ENCODE measurements around the gene NPAS2.

The NPAS2 gene

GRCh38 chr2:100818003-100818605, 1.8 kb upstream of the NPAS2 start:
- DNase-seq (ENCODE audit: low spot score): no peak
- Histone ChIP-seq H3K36me3 (ENCODE audit: low read depth) (0 out of 2 replicates have a peak, but pooled peaks cover 3% of the 10 kb centered on the region), H3K27ac (ENCODE audit: poor library complexity, severe bottlenecking) (peak overlapping the region; percentile 68), H3K27me3 (ENCODE audit: insufficient read depth, poor library complexity, severe bottlenecking) (no peaks in the 10 kb centered on the region), H3K4me3 (ENCODE audit: severe bottlenecking) (peak overlapping the region; percentile 93), H3K9me3 (ENCODE audit: severe bottlenecking) (no peaks in the 10 kb centered on the region), H3K4me1 (ENCODE audit: insufficient read depth, poor library complexity, severe bottlenecking) (peaks cover 34% of the 10 kb centered on the region)
- peak; percentile 53 for ATAC-seq (ENCODE audit: low read depth)
- no peak for TF ChIP-seq CTCF (IDR thresholded peaks at IDR 0.05; ENCODE audit: poor library complexity, severe bottlenecking)

GRCh38 chr2:100818606-100819369, 1.2 kb upstream of the NPAS2 start:
- ATAC-seq (ENCODE audit: low read depth): peak; percentile 39
- Histone ChIP-seq H3K27ac (ENCODE audit: poor library complexity, severe bottlenecking) (peak overlapping the region; percentile 68), H3K4me1 (ENCODE audit: insufficient read depth, poor library complexity, severe bottlenecking) (peaks cover 28% of the 10 kb centered on the region), H3K27me3 (ENCODE audit: insufficient read depth, poor library complexity, severe bottlenecking) (no peaks in the 10 kb centered on the region), H3K4me3 (ENCODE audit: severe bottlenecking) (peak overlapping the region; percentile 93), H3K9me3 (ENCODE audit: severe bottlenecking) (no peaks in the 10 kb centered on the region), H3K36me3 (ENCODE audit: low read depth) (0 out of 2 replicates have a peak, but pooled peaks cover 5% of the 10 kb centered on the region)
- no peak for DNase-seq (ENCODE audit: low spot score)
- peak; percentile 41 for TF ChIP-seq CTCF (IDR thresholded peaks at IDR 0.05; ENCODE audit: poor library complexity, severe bottlenecking)

GRCh38 chr2:100820273-100820522, 259 bp downstream of the NPAS2 start:
- ATAC-seq (ENCODE audit: low read depth) (no peak; the same call in 1 of the 3 replicates), DNase-seq (ENCODE audit: low spot score) (no peak)
- H3K9me3 ChIP-seq (ENCODE audit: severe bottlenecking): no peaks in the 10 kb centered on the region
- peak overlapping the region; percentile 93 for H3K4me3 ChIP-seq (ENCODE audit: severe bottlenecking)
- H3K27me3 ChIP-seq (ENCODE audit: insufficient read depth, poor library complexity, severe bottlenecking): no peaks in the 10 kb centered on the region
- no peak for TF ChIP-seq CTCF (IDR thresholded peaks at IDR 0.05; ENCODE audit: poor library complexity, severe bottlenecking)
- peaks cover 26% of the 10 kb centered on the region for H3K4me1 ChIP-seq (ENCODE audit: insufficient read depth, poor library complexity, severe bottlenecking)
- H3K36me3 ChIP-seq (ENCODE audit: low read depth): 0 out of 2 replicates have a peak, but pooled peaks cover 5% of the 10 kb centered on the region
- H3K27ac ChIP-seq (ENCODE audit: poor library complexity, severe bottlenecking): peak overlapping the region; percentile 68

GRCh38 chr2:100820523-100821254, 750 bp downstream of the NPAS2 start:
- no peaks in the 10 kb centered on the region for H3K27me3 ChIP-seq (ENCODE audit: insufficient read depth, poor library complexity, severe bottlenecking)
- peak overlapping the region; percentile 93 for H3K4me3 ChIP-seq (ENCODE audit: severe bottlenecking)
- no peak for ATAC-seq (ENCODE audit: low read depth)
- no peaks in the 10 kb centered on the region for H3K9me3 ChIP-seq (ENCODE audit: severe bottlenecking)
- 0 out of 2 replicates have a peak, but pooled peaks cover 5% of the 10 kb centered on the region for H3K36me3 ChIP-seq (ENCODE audit: low read depth)
- H3K4me1 ChIP-seq (ENCODE audit: insufficient read depth, poor library complexity, severe bottlenecking): peaks cover 26% of the 10 kb centered on the region
- no peak for DNase-seq (ENCODE audit: low spot score)
- no peak for TF ChIP-seq CTCF (IDR thresholded peaks at IDR 0.05; ENCODE audit: poor library complexity, severe bottlenecking)
- peak overlapping the region; percentile 68 for H3K27ac ChIP-seq (ENCODE audit: poor library complexity, severe bottlenecking)
